Lung (tissue), 12 donors: ENCODE data around the gene MPO. TPM values are rescaled to one million over a fixed set of nuclear protein-coding genes. Genes with fewer than 3 reads are reported as not detected.

Source experiments
- ATAC-seq: fragments of 200-7000 bp; cut with Tn5 transposase; one replicate; pipeline ENCODE4 v1.9.1; 2020; ENCODE audit warnings: moderate number of reproducible peaks; ENCODE audit not compliant: insufficient read depth, low FRiP score
- DNase-seq, 3 donors: peaks; one replicate each; pipeline ENCODE4 v3.0.0-alpha.2; 2013 to 2017
- H3K27ac ChIP-seq, 2 donors: one replicate each; pipeline ENCODE4 v1.5.1; 2013; ENCODE audit warnings: mild to moderate bottlenecking in 2 of 2, moderate library complexity in 2 of 2, control low read depth in 1 of 2, inconsistent platforms in 1 of 2, low read depth in 1 of 2, low read length in 1 of 2
- H3K27me3 ChIP-seq, 3 donors: one replicate each; pipeline ENCODE4 v1.5.1; 2013; ENCODE audit warnings: low read length in 2 of 3; ENCODE audit not compliant: control insufficient read depth in 3 of 3, insufficient read depth in 3 of 3
- H3K36me3 ChIP-seq, 4 donors: one replicate each; pipeline ENCODE4 v1.5.1; 2013; ENCODE audit warnings: low read length in 4 of 4, mild to moderate bottlenecking in 1 of 4, moderate library complexity in 1 of 4; ENCODE audit not compliant: control insufficient read depth in 4 of 4, insufficient read depth in 4 of 4
- H3K4me1 ChIP-seq, 5 donors: one replicate each; pipeline ENCODE4 v1.5.1; 2013; ENCODE audit warnings: low read length in 5 of 5, mild to moderate bottlenecking in 2 of 5, moderate library complexity in 1 of 5; ENCODE audit not compliant: control insufficient read depth in 5 of 5, insufficient read depth in 5 of 5
- H3K4me3 ChIP-seq: one replicate; pipeline ENCODE4 v1.5.1; 2013; ENCODE audit warnings: mild to moderate bottlenecking, control low read depth, moderate library complexity
- H3K9ac ChIP-seq, 2 donors: one replicate each; pipeline ENCODE4 v1.5.1; 2013; ENCODE audit warnings: low read length in 2 of 2, control low read depth in 1 of 2; ENCODE audit not compliant: insufficient read depth in 1 of 2
- H3K9me3 ChIP-seq, 4 donors: one replicate each; pipeline ENCODE4 v1.5.1; 2013; ENCODE audit warnings: low read length in 3 of 4, mild to moderate bottlenecking in 1 of 4, moderate library complexity in 1 of 4; ENCODE audit not compliant: control insufficient read depth in 4 of 4, insufficient read depth in 3 of 4
- WGBS, 2 donors: extraction: QIAGEN DNeasy Blood & Tissue Kit; methylation state at CpG; one replicate each; pipeline ENCODE4 v1.1.7; 2013; 5-methylcytosine and 5-hydroxymethylcytosine counted together
- polyA plus RNA-seq, 2 donors: library from polyadenylated mRNA; stranded (reverse); fragments of 200-250 nt; gene quantifications; one replicate each; pipeline ENCODE4 v1.2.1, GENCODE V29; 2013
- total RNA-seq, 2 donors: library from RNA; depleted of rRNA in 1 of 2; stranded (reverse); fragments of >200 nt in 1 of 2; gene quantifications; one replicate each; pipeline ENCODE4 v1.2.1, GENCODE V29; 2014 to 2021
- TF ChIP-seq, protein P1 (sequence below): IDR thresholded peaks from 2 replicates; pipeline ENCODE4 v1.5.1; 2012; ENCODE audit warnings: mild to moderate bottlenecking; ENCODE audit errors: control extremely low read depth, extremely low read depth
- donor health status: control.
- donor health status: control.
- donor health status: Bipolar disorder and iron deficiency.
- donor health status: healthy.
- donor health status: DM: yes; HTN: yes; CAD: no.

Gene MPO
- total and polyA plus RNA-seq, 4 donors: 0.79 to 62.0 (median 6.7) TPM

- H3K4me1 ChIP-seq: no peaks in the 10 kb centered on the region
- no peaks in the 10 kb centered on the region for H3K36me3 ChIP-seq
- 85% methylated on average over 2 of the region's 2 CpGs for WGBS, 2 donors
- no peak overlapping the region for H3K4me3 ChIP-seq
- ATAC-seq (no peak), DNase-seq (no peak)
- TF ChIP-seq, protein P1, sequence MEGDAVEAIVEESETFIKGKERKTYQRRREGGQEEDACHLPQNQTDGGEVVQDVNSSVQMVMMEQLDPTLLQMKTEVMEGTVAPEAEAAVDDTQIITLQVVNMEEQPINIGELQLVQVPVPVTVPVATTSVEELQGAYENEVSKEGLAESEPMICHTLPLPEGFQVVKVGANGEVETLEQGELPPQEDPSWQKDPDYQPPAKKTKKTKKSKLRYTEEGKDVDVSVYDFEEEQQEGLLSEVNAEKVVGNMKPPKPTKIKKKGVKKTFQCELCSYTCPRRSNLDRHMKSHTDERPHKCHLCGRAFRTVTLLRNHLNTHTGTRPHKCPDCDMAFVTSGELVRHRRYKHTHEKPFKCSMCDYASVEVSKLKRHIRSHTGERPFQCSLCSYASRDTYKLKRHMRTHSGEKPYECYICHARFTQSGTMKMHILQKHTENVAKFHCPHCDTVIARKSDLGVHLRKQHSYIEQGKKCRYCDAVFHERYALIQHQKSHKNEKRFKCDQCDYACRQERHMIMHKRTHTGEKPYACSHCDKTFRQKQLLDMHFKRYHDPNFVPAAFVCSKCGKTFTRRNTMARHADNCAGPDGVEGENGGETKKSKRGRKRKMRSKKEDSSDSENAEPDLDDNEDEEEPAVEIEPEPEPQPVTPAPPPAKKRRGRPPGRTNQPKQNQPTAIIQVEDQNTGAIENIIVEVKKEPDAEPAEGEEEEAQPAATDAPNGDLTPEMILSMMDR: no peak
- peaks cover 0 to 58% (median 7%) of the 10 kb centered on the region in 3 donors for H3K27me3 ChIP-seq
- H3K27ac ChIP-seq: no peak overlapping the region
- no peak overlapping the region for H3K9ac ChIP-seq
- H3K9me3 ChIP-seq: peaks cover 0 to 3% (median 0%) of the 10 kb centered on the region in 4 donors
Measured at GRCh38 chr17:58236394-58236793, 44.3 kb downstream of the MPO start.

GRCh38 chr17:58235821-58236220, 44.9 kb downstream of the MPO start:
- TF ChIP-seq, protein P1: no peak
- no peak overlapping the region for H3K4me3 ChIP-seq
- no peaks in the 10 kb centered on the region for H3K36me3 ChIP-seq
- H3K27me3 ChIP-seq: peaks cover 0 to 58% (median 7%) of the 10 kb centered on the region in 3 donors
- no peak overlapping the region for H3K27ac ChIP-seq
- no peak for DNase-seq
- no peak for ATAC-seq
- no peaks in the 10 kb centered on the region for H3K4me1 ChIP-seq
- peaks cover 0 to 3% (median 0%) of the 10 kb centered on the region in 4 donors for H3K9me3 ChIP-seq
- no peak overlapping the region for H3K9ac ChIP-seq
- 74 to 75% methylated on average over 1 of the region's 1 CpG for WGBS, 2 donors

DNA sequence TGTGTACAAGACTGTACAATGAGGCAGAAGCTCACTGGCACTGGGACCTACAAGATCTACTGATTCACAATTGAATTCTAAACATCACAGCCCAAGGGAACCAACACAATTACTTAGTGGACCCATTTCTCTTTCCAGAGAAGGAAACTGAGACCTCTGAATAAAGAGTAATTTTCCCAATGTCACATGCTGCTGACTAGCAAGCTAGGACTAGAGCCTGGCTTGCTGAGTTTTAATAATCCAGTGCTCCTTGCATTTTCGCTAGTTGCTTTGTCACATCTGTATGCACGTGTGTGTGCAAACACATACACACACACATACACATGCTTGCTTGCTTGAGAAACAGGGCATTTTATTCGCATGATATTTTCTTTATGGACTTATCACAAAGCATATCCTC, 46.2 kb downstream of the MPO start:
- WGBS, 2 donors: 82 to 95% methylated on average over 3 of the region's 3 CpGs
- Histone ChIP-seq H3K4me1 (no peaks in the 10 kb centered on the region), H3K36me3 (no peaks in the 10 kb centered on the region), H3K27me3 (peaks cover 0 to 51% (median 7%) of the 10 kb centered on the region in 3 donors), H3K9me3 (peaks cover 0 to 3% (median 0%) of the 10 kb centered on the region in 4 donors), H3K9ac (no peak overlapping the region), H3K4me3 (no peak overlapping the region), H3K27ac (no peak overlapping the region)
- TF ChIP-seq, protein P1: no peak
- ATAC-seq: no peak
- DNase-seq: no peak

DNA sequence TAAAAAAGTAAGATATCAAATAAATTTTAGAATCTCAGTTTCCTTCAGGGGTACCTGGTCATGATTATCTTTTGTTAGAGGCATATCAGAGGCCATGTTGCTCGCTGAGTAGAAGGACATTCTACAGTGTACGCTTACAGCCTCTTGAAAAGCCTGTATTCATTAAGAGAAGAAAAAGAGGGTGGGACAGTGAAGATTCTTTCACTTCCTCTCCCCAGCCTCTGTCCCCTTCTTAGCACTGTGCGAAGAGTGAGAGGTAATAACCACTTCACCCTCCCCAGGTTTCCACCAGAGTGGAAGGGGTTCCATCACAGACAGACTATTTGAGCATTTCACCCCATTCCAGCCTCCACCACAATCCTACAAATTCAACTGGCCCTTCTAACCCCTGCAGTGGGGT, 47.2 kb downstream of the MPO start:
- Histone ChIP-seq H3K9me3 (peaks cover 0 to 3% (median 0%) of the 10 kb centered on the region in 4 donors), H3K27ac (no peak overlapping the region), H3K4me3 (no peak overlapping the region), H3K9ac (no peak overlapping the region), H3K4me1 (no peaks in the 10 kb centered on the region), H3K27me3 (peaks cover 0 to 53% (median 7%) of the 10 kb centered on the region in 3 donors), H3K36me3 (no peaks in the 10 kb centered on the region)
- 65 to 77% methylated on average over 3 of the region's 3 CpGs for WGBS, 2 donors
- TF ChIP-seq, protein P1: no peak
- DNase-seq (no peak), ATAC-seq (no peak)
